OCI-LY3 (cell line): ENCODE data around the gene PTCD2.

ENCODE experiments used
- CTCF ChIP-seq: fragments of 200-600, 300-600 bp; sonication (generic); IDR thresholded peaks from 2 replicates; pipeline ENCODE4 v1.5.1; 2014; ENCODE audit warnings: antibody characterized with exemption, low read length, low read depth
- EZH2phosphoT487 ChIP-seq: fragments of 200-600 bp; shearing (Covaris generic); IDR thresholded peaks from 2 replicates; pipeline ENCODE4 v1.6.1; 2018; ENCODE audit warnings: antibody characterized with exemption, mixed run types, low read depth

DNA sequence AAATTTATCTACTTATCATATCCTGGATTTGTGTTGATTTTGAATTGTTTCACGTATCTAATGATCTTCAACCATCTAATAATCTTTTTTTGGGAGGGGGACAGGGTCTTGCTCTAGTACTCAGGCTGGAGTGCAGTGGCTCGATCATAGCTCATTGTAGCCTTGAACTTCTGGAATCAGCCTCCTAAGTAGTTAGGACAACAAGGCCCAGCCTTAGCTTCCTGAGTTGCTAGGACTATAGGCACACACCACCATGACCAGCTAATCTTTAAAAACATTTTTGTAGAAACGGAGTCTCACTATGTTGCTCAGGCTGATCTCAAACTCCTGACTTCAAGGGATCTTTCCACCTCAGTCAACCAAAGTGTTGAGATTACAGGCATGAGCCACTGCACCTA, 34.8 kb upstream of the PTCD2 start:
- TF ChIP-seq CTCF (no peak), EZH2phosphoT487 (no peak)
